NCI-H128 (cell line): ENCODE data around the gene PLD1.

Experiments
- DNase-seq: peaks from one replicate; lab custom pipeline; 2025; ENCODE audit not compliant: unreplicated experiment; lab: John Stamatoyannopoulos, UW

PLD1 gene

DNA sequence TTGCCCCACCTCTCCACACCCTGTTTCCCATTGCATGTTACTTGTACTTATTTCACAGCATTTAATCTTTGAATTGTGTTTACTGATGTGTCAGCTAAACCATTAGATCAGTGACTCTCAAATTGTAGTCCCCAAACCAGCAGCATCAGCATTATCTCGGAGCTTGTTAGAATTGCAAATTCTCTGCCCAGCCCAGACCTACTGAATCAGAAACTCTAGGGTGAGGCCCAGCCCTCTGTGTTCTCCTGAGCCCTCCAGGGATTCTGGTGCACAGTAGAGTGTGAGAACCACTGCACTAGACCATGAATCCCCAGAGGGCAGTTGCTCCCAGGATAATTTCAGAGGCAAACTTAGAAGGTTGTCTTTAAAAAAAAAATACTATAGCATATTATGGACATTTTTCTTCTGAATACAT is 13.0 kb downstream of the PLD1 start:
- DNase-seq, result no peak

DNA sequence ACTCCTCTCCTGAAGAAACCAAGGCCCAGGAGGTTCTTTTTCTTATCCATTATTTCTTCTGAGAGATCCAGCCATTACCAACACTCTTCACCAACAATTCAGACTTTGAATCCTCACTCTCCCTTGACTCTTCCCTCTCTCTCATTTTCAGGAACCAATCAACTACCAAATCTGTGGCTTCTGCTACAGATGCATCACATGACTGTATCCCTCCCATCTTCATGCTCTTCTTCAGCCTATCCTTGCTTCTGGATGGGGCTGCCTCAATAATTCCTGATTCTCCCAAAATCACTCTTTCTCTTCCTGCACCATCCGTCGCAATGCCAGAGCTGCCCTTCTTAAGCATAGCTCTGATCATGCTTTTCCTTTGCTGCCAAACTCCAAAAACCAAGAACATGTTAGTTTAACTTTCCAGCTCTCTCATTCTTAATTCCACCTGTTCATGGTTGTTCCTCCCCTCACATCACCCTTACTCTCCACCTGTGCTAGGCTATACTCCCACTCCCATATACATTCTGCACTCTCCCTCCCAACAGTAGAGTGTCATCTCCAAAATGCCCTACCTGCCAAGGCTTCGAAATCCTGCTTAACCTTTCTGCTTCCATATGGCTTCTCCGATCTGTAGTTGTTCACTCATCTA is 13.5 kb downstream of the PLD1 start:
- no peak for DNase-seq

DNA sequence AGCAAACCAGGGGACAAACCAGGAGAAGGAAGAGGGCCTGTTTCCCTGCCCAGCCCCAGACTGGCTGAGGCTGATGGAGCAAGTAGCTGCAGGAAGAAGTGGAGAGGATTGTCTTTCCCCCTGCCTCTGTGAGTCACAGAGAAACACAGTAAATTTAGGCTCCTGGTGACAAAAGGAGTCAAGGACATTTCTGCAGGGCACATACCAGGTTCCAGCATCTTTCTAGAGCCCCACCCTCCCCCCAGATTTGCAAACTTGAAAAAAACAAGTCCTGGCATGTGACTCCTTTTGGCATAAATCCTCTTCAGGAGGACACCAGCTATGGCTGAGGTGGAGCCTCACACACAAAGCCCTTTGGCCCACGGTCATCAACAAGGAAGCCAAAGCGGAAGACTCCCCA is 17.8 kb downstream of the PLD1 start:
- no peak for DNase-seq

DNA sequence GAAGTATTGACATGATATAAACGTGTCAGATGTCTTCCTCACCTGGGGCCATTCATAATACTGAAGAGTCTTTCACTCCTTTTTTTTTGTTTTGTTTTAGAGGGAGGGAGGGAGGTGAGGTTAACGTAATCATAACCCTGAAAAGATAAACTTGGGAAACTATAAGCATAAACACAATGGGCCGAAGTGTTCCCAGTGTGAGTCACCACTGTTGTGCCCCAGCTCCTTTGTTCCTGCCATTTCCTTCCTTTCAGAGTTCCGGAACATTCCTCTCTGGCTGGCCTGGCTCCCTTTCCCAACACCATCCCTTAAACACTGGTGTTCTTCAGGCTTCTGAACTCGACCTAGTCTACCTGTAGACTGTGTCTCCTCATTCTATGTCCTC is 18.6 kb downstream of the PLD1 start:
- no peak for DNase-seq

DNA sequence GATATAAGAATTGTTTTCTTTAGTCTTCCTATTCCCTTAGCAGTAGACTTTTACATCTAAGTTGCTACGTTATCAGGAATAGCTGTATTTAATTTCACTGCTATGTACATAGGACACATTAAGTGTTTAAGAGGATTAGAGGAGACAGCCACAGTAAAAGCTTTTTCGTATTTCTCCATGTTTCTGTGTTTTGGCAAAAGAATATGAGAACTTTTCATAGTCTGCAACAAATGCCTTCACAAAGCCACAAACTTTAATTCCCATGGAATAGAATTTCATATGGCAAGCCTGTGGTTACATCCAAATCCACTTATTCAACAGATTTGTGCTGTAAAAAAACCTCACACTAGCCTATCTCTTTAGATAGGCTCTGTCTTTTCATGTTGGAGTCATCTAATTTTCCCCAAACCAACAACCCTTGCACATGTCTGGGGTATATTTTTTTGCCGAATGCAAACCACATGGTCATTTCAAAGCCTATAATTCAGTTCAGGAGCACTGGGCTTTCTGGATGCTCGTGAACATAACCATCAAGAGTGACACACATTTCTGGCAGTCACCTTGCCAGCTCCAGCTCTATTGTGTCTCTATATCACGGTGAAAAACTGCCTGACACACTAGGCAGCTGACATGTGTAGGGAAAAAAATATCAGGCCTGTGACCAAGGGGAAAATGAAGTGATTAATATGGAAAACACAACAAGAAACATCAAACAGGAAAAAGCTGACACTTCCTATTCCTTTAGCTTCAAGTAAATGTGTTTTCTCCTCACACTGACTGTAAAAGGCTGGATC is 19.2 kb downstream of the PLD1 start:
- no peak for DNase-seq

DNA sequence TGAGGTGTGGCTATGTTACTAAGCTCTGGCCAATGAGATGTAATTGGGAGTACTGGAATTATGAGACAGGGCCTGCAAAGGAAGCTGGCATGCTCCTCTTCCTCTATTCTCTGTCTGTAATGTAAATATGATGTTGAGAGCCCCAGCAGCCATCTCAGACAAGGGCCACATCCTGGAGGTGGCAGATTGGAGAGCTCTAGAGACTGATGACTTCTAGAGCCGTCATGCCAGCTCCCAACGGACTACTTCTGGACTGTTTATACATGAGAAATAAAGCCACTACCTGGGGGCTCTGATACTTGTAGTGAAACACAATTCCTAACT is 19.7 kb downstream of the PLD1 start:
- no peak for DNase-seq

DNA sequence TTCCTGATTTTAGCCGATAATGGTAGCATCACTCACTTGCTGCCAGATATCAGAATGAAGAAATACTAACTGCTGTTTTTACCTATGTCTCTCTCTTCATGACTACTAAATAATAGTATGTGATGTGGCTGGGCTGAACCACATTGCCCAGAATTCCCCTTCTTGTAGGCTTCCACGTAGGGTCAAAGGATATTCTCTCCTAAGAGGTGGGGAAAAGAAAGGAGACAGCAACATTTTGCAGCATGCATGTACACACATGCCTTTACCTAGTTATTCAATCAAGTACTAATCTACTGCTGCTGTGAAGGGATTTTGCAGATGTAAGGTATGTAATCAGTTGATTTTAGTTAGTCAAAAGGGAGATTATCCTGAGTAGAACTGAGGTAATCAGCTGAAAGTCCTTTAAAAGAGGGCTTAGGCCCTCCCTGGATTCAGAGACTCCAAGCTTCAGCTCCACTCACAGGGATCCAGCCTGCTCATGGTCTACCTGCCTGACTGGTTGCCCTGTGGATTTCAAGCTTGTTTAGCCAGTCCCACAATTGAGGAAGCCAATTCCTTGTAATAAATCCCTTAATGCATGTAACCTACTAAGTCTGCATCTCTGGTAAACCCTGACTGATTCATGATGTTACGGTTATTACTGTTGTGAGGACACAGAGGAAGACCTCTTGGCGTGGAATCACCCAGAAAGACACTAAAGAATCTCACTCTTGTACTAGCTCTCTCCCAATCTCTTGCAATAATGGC is 20.4 kb downstream of the PLD1 start:
- no peak for DNase-seq

DNA sequence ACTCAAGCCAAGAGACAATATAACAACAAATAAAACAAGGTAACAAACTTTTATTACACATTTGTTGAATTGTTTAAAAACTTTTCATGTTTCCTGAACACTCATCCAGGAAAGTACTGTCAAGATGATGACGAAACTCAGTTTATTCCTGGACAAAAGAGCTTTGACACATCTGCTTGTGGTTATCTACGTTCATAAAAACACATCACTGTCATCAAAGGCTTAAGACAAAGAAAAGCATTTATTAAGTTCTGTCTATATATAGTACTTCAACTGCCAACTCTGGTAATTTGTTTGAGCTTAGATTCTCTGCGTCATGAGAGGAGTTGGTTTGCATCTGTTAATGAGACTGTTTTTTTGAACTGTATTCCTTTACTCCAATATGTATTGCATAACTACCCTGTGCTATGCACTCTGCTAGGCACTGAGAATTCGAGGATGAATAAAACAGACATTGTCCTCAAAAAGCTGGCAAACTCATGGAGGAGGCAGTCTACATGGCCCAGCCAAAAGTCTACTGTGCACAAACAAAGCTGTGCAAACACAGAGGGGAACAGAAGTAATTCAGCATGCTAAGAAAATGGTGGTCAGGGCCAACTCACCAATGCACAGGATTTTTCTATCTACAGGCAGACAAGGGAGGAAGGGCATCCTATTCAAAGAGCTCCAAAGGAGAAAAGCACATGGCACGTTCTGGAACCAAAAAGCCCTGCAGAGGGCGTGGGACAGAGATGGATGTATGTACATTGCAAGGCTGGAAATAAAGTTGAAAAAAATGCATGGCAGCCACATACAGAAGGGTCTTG is 21.5 kb downstream of the PLD1 start:
- no peak for DNase-seq

DNA sequence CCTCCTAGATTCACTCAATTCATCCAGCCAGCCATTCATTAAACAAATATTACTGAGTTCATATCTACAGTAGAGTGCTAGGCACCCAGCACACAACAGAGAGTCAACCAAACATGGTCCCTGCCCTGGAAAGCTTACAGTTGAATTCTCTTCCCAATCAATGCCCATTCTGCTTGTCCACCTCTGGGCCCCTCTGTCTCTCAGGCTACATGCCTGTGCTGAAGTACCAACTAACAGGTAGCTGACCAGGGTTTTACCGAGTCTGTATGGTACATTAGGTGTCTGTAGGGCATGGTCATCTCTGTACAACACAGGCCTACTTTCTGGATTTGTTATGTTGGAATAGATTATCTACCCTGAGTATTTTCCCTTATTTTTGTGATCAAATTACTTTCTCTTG is 23.3 kb downstream of the PLD1 start:
- DNase-seq, result no peak

DNA sequence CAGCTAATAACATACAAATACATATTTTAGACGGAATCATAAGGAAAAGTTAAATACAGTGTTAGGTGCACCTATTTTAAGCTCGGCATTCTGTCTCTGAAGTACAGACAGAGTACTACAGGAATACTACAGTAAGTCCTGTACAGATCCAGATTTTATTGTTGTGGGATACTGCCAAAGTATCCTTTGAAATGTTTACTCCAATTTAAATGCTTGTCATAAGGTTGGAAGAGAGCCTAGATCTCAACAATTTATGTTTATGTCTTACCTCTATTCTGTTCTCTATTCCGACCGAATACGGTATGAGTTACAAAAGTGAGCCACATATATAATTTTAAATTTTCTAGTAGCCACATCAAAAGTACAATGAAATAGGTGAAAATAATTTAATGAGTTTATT is 25.3 kb downstream of the PLD1 start:
- no peak for DNase-seq

DNA sequence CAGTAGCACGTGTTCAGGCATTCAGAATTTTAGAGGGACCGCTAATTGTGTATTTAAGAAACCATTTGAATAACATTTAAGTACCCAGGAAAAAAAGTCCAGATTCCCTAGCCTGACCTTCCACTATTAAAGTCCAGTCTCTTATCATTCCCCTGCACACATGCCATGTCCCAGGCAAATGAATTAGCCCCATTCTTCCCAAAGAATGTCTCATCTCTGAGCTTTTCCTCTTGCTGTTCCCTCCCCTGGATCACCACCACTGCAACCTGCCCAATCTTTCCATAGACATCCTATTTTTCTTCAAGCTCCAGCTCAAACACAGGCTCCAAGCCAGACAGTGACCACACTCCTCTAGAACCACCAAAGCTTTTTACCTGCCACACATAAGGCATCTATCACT is 25.9 kb downstream of the PLD1 start:
- DNase-seq, result no peak

DNA sequence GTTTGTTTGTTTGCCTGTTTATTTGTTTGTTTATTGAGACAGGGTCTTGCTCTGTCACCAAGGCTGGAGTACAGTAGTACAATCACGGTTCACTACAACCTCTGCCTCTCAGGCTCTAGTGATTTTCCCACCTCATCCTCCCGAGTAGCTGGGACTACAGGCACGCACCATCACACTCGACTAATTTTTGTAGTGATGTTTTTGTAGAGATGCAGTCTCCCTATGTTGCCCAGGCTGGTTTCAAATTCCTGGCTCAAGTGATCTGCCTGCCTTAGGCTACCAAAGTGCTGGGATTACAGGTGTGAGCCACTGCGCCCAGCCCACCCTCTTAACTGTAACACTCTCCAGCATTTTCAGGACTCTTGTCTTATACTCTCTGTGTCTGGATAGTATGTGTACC is 26.7 kb downstream of the PLD1 start:
- DNase-seq, result no peak

DNA sequence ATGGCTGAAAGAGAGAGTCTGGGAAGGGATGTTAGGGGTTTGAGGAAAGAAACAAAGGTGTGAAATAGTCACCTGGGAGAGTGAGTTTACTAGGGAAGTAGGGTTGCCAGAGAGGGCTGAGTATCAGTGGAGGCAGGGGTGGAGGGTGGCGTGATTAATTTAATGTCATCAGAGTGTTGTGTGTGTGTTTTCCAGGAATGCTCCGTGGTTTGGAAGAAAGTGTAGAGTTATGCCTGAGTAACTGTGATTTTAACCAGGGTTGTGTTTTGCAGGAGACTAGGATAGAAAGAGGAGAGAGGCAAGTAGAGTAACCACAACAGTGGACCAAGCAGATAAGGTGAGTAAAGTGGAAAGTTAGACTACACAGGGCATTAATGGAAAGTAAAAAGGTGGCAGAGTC is 27.2 kb downstream of the PLD1 start:
- no peak for DNase-seq

DNA sequence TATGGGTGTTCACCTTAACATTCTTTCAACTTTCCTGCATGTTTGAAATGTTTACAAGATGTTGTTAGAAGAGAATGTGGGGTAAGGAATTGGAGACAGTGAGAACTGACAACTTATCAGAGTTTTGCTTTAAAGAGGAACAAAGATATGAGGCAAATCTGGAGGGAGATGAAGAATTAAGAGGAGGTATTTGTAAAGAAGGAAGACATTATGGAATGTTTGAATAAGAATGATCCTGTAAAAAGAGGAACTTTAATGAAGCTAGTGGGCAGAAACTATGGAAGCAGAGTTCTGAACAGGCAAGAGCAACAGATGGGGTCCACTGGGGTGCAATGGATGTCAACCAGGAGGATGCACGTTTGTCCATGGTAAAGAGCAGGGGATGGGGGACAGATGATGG is 27.7 kb downstream of the PLD1 start:
- no peak for DNase-seq

DNA sequence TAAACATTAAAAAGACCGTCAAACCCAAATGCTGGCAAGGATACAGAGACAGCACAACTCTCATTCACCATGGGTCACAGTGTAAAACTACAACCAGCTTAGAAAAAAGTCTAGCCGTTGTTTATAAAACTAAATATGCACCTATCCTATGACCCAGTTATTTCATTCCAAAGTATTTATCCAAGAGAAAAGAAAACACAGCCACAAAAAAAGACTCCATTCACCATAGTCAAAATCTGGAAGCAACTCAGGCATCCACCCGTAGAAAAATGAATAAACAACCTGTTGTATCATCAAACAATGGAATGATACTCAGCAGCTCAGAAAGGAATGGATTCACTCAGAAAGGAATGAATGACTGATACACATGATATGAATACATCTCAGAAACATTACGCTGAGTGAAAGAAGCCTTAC is 28.6 kb downstream of the PLD1 start:
- no peak for DNase-seq

DNA sequence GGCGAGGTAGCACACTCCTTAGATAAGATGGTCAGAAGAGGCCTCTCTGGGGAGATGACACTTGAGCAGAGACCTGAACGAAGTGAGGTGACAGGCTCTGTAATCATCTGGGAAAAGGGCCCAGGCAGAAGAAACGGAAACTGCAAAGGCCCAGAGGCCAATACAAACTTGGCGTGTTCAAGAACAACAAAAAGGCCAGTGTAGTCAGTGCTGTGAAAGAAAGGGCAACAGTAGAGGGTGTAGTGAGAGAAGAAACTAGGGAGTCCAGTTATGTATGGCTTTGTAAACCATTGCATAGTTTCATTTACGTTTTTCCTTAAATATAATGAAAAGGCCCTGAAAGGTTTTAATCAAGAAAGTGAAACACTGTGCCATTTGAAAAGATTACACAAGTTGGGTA is 31.8 kb downstream of the PLD1 start:
- DNase-seq, result no peak

DNA sequence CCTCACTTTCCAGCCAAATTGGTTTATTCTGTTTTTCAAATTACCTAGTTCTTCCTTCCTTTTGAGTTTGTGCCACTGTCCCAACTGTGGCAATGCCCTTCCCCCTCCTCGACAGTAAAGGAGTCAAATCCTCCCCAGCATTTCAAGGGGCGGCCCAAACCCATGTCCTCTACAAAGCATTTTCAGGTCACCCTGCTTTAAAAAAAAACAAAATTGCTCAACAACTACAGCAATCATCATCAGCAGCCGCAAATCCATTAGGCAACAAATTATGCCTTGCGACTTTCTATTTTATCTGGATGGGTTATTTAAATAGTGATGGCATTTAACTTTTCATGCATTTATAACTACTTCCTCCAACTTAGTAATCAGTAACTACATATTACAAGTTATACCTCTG is 32.7 kb downstream of the PLD1 start:
- DNase-seq, result no peak

DNA sequence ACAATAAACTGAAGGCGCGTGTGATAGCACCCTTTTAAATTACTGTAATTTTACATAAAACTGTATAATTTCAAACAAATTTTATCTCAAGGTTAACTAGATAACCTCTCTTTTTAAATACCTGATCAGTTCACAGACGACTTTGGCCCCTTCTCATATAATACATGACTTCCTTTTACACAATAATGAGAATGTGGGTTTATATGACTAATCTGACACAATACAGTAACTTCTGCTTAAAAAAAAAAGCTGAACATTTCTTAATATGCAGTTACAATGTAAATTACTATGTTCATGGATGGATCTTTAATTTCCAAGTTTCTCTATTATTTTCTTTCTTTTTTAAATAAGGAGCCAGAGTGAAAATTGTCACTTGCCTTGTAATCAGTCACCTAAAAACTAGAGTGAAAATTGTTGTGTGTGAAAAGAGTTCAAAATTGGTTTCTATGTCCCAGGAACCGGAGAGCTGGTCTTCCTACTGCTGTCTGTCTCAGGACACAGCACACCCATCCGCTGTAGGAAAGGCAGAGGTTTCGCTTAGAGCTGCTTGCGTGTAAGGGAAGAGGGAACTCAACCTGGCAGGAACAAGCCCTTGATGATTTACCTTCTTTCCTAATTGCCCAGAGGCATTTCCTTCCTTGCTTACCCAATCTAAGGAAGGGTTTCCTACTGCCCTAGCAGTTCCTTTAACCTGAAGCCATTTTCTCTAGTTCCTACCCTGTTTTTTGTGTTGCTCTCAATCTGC is 33.3 kb downstream of the PLD1 start:
- no peak for DNase-seq

DNA sequence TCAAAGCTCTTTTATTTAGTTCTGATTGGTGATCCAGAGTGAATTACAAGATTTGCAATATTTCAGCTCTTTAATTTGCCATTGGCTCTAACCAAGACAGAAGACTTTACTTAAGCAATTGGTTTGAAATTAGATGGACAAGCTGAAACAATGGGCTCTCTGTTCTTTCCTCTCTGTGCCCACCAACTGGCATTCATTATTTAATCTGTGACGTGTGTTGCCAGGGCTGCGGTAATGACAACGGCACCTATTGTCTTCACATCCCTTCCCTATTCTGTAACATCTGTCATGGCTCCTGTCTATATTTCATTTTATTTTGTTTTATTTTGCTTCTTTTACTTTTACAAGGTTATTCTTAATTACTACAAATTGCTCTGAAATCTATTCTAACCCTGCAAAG is 33.9 kb downstream of the PLD1 start:
- DNase-seq, result no peak

DNA sequence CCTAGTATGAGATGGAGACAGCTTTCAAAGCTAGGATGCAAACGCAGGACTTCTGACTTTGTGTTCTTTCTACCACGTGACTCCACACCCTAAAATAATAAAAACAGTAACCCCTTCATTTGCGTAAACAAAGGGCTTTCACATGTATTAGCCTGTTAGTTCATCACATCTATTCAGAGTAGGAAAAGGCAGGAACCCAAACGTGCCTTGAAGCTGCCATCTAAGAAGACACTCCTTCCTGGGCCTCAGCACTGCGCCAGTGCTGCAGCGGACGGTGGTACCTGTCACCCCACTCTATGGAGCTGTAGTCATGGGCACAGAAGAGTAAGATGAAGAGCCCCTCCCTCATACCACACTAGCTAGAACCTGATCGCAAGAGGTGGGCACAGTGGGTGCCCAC is 34.3 kb downstream of the PLD1 start:
- no peak for DNase-seq

DNA sequence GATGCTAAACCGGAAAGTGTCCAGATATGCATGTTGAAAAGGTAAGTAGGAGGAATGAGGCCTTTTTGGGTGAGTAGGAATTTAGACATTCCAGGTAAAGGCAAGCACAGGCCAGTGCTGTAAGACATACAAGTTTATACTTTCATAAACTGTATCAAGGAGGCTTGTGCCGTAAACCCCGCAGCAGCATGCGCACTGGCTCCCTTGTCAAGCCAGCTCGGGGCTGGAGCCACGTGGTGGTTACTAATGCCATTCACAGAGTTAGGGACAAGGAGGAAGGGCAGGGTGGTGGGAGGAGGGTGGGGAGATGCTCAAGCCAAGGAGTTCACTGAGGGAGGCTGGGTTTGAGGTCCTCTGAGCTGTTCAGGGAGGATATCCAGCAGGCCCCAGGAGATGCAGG is 35.8 kb downstream of the PLD1 start:
- no peak for DNase-seq
